Type B pancreatic cell (in vitro differentiated cells): Measurements from ENCODE around the gene MYO18B. TPM values are rescaled to one million over a fixed set of nuclear protein-coding genes. Genes with fewer than 3 reads are reported as not detected.

ENCODE experiments used
- DNase-seq: peaks from one replicate; pipeline ENCODE4 v3.0.0; 2021; ENCODE audit warnings: mixed read lengths; ENCODE audit not compliant: unreplicated experiment; ENCODE audit errors: extremely low spot score
- H3K27ac Mint-ChIP-seq: 2 replicates; pipeline ENCODE4 v1.8.0; 2021; ENCODE audit warnings: mild to moderate bottlenecking, mixed read lengths
- H3K27me3 Mint-ChIP-seq: 2 replicates; pipeline ENCODE4 v1.8.0; 2021; ENCODE audit warnings: mixed read lengths
- H3K36me3 Mint-ChIP-seq: 2 replicates; pipeline ENCODE4 v1.8.0; 2021; ENCODE audit warnings: mixed read lengths
- H3K4me1 Mint-ChIP-seq: one replicate; pipeline ENCODE4 v1.8.0; 2021; ENCODE audit warnings: mixed read lengths; ENCODE audit not compliant: unreplicated experiment
- H3K4me3 Mint-ChIP-seq: 2 replicates; pipeline ENCODE4 v1.8.0; 2021; ENCODE audit warnings: mild to moderate bottlenecking, mixed read lengths
- H3K9me3 Mint-ChIP-seq: 2 replicates; pipeline ENCODE4 v1.8.0; 2021; ENCODE audit warnings: mixed read lengths
- total RNA-seq: library from RNA; stranded (reverse); gene quantifications from 2 replicates; pipeline ENCODE4 v1.2.1, GENCODE V29; 2021; ENCODE audit warnings: low replicate concordance
- TF ChIP-seq, protein P1 (sequence below): fragments of 200-600 bp; sonication (generic); conservative IDR thresholded peaks from 2 replicates; pipeline ENCODE4 v1.5.0; 2021; ENCODE audit warnings: antibody characterized with exemption, mild to moderate bottlenecking

MYO18B gene
- total RNA-seq, 1 donor from 2014 or later: 0.10 TPM

DNA sequence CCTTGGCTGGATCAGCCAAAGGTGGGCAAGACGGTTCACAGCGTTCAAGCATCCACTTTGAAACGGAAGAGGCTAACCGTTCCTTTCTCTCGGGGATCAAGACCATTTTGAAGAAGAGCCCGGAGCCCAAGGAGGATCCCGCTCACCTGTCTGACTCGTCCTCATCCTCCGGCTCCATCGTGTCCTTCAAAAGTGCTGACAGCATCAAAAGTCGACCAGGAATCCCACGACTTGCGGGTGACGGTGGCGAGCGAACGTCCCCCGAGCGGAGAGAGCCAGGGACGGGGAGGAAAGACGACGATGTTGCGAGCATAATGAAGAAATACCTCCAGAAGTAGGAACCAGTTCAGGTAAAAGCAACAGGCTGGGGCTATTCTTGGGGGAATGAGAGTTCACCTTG, 285.4 kb downstream of the MYO18B start:
- TF ChIP-seq, protein P1, sequence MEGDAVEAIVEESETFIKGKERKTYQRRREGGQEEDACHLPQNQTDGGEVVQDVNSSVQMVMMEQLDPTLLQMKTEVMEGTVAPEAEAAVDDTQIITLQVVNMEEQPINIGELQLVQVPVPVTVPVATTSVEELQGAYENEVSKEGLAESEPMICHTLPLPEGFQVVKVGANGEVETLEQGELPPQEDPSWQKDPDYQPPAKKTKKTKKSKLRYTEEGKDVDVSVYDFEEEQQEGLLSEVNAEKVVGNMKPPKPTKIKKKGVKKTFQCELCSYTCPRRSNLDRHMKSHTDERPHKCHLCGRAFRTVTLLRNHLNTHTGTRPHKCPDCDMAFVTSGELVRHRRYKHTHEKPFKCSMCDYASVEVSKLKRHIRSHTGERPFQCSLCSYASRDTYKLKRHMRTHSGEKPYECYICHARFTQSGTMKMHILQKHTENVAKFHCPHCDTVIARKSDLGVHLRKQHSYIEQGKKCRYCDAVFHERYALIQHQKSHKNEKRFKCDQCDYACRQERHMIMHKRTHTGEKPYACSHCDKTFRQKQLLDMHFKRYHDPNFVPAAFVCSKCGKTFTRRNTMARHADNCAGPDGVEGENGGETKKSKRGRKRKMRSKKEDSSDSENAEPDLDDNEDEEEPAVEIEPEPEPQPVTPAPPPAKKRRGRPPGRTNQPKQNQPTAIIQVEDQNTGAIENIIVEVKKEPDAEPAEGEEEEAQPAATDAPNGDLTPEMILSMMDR: no peak
- Mint-ChIP-seq H3K9me3 (no peaks in the 10 kb centered on the region), H3K27ac (no peak overlapping the region), H3K4me1 (no peaks in the 10 kb centered on the region), H3K27me3 (peaks cover 15% of the 10 kb centered on the region), H3K36me3 (no peaks in the 10 kb centered on the region), H3K4me3 (no peak overlapping the region)
- DNase-seq: no peak

DNA sequence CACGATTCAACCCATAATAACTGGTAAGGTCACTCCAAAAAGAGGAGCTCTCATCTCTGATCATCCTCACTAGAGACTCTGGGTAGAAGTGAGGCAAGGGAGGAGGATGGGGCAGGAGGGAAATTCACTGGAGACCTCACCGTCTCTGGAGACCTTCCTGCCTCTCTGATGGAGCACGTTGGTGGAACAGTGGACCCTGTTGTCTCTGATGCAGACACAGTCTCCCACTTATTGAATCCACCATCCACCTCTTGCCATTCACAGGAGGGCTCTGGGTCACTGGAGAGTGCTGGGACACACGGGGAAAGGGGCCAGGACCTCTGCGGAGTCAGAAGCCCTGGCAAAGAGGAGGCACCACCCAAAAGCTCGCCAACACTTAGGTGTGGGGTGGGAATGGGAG, 289.7 kb downstream of the MYO18B start:
- Mint-ChIP-seq H3K9me3 (no peaks in the 10 kb centered on the region), H3K4me3 (no peak overlapping the region), H3K27me3 (peaks cover 11% of the 10 kb centered on the region), H3K36me3 (no peaks in the 10 kb centered on the region), H3K27ac (no peak overlapping the region), H3K4me1 (no peaks in the 10 kb centered on the region)
- DNase-seq: no peak
- TF ChIP-seq, protein P1: no peak

DNA sequence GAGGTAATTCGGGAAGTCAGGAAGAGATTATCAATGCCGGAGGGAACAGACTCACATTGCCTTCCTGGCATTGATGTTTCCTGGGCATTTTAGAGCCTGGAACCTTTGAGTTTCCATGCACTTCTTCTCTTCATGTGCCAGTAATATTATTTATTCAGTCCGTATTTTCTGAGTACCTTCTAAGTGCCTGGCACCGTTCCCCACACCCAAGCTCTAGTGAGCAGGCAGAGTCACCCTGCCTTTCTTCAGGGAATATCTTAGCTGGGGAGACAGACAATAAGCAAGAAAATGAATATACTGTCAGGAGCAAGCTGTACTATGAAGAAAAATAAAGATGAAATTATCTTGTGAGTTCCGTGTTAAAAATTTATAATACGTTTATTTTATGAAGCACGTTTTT, 291.1 kb downstream of the MYO18B start:
- Mint-ChIP-seq H3K36me3 (no peaks in the 10 kb centered on the region), H3K4me3 (no peak overlapping the region), H3K4me1 (no peaks in the 10 kb centered on the region), H3K9me3 (no peaks in the 10 kb centered on the region), H3K27ac (no peak overlapping the region), H3K27me3 (peaks cover 11% of the 10 kb centered on the region)
- DNase-seq: no peak
- TF ChIP-seq, protein P1: no peak

DNA sequence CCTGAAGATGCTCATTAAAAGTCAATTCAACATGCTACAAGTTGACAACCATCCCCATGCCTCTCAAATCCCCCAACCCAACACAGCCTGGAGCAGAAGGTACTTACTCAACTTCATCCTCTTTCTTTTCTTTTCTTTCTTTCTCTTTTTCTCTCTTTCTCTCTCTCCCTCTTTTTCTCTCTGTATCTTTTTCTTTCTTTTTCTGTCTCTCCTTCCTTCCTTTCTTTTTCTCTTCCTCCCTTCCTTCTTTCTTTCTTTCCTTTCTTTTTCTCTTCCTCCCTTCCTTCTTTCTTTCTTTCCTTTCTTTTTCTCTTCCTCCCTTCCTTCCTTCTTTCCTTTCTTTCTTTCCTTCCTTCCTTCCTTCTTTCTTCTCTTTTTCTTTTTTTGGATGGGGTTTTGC, 291.6 kb downstream of the MYO18B start:
- Mint-ChIP-seq H3K4me1 (no peaks in the 10 kb centered on the region), H3K27me3 (peaks cover 11% of the 10 kb centered on the region), H3K9me3 (no peaks in the 10 kb centered on the region), H3K27ac (no peak overlapping the region), H3K4me3 (no peak overlapping the region), H3K36me3 (no peaks in the 10 kb centered on the region)
- TF ChIP-seq, protein P1: no peak
- DNase-seq: no peak

DNA sequence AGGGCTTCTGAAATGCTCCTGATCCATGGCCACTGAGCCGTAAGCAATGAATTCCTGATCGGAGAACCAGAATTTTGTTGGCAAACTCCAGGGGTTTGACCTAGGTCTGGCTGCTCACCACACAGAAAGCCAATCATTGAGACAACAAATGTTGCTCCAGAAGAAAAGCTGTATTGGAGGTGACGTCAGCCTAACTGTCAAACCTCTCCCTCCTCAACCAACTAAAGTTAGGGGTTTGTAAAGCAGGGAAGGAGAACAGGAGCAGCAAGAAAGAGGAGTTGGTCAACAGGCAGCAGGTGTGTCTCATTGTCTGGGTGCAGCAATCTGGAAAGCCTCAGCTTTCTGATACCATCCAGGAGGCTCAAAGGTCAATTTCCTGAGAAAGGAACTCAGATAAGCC, 293.5 kb downstream of the MYO18B start:
- no peak overlapping the region for H3K4me3 Mint-ChIP-seq
- no peak overlapping the region for H3K27ac Mint-ChIP-seq
- TF ChIP-seq, protein P1: no peak
- H3K27me3 Mint-ChIP-seq: peaks cover 12% of the 10 kb centered on the region
- no peak for DNase-seq
- H3K9me3 Mint-ChIP-seq: no peaks in the 10 kb centered on the region
- H3K36me3 Mint-ChIP-seq: no peaks in the 10 kb centered on the region
- H3K4me1 Mint-ChIP-seq: no peaks in the 10 kb centered on the region

DNA sequence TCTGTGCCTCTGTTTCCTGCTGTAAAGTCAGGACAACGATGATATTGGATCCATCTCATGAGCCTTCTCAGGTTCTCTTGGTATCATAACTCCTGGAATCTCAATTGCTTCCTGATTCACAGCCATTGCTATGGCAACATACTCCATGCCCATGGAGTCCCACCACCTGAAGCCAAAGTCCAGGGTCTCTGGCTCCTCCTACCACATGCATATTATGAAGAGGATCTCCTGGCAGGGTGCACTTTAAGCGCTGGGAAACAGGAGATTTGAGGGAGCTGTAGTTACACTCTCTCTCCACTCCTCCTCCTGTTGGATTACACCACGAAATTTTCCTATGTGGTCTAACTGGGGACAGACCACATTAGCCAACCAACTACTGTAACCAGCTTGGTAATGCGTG, 296.4 kb downstream of the MYO18B start:
- H3K4me3 Mint-ChIP-seq: no peak overlapping the region
- TF ChIP-seq, protein P1: no peak
- no peak overlapping the region for H3K27ac Mint-ChIP-seq
- no peaks in the 10 kb centered on the region for H3K36me3 Mint-ChIP-seq
- no peaks in the 10 kb centered on the region for H3K4me1 Mint-ChIP-seq
- H3K27me3 Mint-ChIP-seq: peaks cover 7% of the 10 kb centered on the region
- H3K9me3 Mint-ChIP-seq: no peaks in the 10 kb centered on the region
- no peak for DNase-seq
